DMS53 (cell line): Measurements from ENCODE around the gene FEM1C.

Source experiments
- DNase-seq: peaks from one replicate; lab custom pipeline; 2025; lab: John Stamatoyannopoulos, UW

FEM1C gene

DNA sequence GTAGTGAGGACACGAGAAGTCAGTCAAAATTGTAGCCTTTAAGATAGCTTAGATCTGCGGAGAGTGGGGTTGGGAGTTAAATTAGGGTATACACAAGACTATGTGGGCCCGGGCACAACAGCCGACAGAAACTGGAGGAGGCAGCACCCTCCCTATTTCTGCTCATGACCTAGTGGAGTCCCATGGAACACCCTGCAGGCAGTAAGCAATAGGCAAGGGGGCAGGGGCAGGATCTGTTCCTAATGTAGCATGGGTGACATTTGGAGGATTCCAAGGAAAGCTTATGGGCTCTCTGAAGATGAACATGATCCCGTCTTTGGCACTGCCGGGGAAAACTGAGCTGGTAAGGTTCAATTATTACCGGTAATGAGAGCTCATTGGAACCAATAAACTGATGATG lies 67.0 kb downstream of the FEM1C start:
- no peak for DNase-seq

DNA sequence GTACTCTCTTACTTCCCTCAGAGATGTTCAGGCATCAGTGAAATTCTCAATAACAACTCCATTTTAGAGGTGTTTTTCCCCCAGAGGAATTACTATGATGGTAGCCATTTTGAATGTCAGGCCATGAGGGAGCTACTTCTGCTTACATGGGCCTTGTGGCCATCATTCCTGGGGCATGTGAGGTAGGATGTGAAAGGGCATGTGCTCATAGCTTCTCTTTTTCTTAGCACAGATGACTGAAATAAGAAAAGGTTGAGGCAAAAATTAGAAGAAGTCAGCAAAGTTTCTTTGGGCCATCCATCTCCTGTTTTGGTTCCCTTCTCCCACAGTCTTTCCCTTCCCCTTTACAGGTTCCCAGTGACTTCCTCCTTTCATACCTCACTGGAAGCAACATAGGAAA lies 68.8 kb downstream of the FEM1C start:
- DNase-seq = no peak

DNA sequence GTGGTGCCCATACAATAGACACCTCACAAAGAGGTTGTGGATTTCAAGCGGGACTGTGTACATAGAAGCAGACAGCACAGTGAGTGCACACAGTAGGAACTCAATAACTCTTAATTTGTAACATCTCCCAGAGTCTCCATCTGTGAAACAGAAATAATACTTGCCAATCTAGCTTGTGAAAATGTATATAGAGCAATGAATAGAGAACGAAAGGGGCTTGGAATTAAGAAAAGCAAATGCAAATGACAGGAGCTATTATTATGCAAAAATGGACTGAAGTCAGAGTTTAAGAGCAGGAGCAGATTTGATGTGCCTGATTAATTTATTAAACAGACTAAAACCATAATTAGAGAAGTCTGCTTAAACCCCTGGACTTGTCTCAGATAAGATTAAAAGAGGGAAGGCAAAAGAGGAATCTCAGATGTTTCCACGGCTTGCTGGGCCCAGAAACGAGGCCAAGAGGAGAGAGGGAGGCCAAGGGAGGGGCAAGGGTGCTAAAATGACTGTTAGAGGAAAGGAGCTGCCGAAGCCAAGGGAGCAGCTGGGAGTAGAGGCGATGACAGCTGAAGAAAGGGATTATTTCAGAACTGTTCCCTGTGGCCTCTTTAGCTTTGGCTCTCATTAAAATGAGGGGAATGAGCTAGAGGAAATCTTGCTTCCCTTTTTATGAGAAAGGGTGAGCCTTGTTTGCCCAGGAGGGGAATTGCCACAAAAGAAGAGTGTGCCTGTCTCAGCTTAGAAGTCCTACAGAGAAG lies 72.1 kb downstream of the FEM1C start:
- DNase-seq = no peak

DNA sequence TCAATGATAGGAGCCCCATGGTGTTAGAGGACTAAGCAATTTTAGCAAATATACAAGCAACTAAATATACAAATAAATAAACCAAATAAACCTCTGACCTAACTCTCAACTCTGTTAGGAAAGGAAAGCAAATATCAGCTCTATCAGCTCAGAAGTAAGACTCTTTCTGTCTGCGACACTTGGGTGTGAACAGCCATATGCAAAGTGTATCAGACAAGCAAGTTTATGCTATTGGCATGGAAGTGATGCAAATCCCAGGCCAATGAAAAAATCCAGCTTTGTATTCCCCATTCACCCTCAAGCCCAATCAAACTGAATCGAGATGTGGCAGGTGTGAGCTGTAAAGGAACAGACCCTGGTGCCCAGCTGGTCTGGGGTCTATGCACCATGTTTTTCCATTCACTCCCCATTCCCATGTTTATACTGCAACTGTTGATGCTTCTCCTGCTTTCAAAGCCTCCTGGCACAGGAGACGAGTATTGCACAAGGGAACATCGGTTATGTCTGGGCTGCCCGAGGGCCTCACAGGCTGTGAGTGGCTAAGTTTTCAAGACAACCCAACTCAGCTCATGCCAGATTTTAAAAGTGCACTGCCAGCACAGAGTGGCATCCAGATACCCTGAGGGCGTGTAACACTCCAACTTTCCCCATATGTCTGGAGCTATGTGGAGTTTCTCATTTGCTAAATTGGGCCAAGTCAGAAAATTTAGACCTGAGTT lies 73.1 kb downstream of the FEM1C start:
- DNase-seq = no peak

DNA sequence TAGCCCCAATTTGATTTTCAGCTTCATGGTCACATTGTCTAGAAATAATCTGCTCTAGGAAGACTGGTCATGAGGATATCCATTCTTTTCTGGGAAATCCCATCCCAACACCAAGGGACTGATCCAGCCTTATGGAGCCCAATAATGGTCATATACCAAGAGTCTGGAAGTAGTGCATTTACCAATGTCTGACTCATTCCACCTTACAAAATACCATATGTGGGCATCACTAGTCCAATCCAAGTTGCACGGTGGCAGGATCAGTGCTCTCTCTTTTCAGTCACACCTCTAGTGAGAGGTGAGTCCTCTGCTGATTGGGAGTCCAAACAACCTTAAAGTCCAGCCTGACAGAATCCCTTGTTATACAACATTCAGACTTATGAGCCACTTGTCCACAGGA lies 73.7 kb downstream of the FEM1C start:
- DNase-seq = no peak
